ENCODE results near the gene USP6NL.

- TF ChIP-seq SNAPC5 (CRISPR knock-in tag; IDR thresholded peaks at IDR 0.05) (no peak), DPF2 (IDR thresholded peaks at IDR 0.05) (no peak), NFIX (CRISPR knock-in tag; IDR thresholded peaks at IDR 0.05; ENCODE audit: low read depth) (no peak), EGR1 (conservative IDR thresholded peaks at IDR 0.05) (no peak), ARHGAP35 (IDR thresholded peaks at IDR 0.05; ENCODE audit: partially characterized antibody) (no peak), ZNF146 (CRISPR knock-in tag; IDR thresholded peaks at IDR 0.05; ENCODE audit: unreplicated experiment) (no peak), POLR2A (conservative IDR thresholded peaks at IDR 0.05) (no peak), CBFB (CRISPR knock-in tag; IDR thresholded peaks at IDR 0.05) (no peak), REST (IDR thresholded peaks at IDR 0.05; ENCODE audit: borderline replicate concordance) (no peak), REST (CRISPR knock-in tag; IDR thresholded peaks at IDR 0.05; ENCODE audit: low read depth) (no peak)
- TF ChIP-seq, protein P1, sequence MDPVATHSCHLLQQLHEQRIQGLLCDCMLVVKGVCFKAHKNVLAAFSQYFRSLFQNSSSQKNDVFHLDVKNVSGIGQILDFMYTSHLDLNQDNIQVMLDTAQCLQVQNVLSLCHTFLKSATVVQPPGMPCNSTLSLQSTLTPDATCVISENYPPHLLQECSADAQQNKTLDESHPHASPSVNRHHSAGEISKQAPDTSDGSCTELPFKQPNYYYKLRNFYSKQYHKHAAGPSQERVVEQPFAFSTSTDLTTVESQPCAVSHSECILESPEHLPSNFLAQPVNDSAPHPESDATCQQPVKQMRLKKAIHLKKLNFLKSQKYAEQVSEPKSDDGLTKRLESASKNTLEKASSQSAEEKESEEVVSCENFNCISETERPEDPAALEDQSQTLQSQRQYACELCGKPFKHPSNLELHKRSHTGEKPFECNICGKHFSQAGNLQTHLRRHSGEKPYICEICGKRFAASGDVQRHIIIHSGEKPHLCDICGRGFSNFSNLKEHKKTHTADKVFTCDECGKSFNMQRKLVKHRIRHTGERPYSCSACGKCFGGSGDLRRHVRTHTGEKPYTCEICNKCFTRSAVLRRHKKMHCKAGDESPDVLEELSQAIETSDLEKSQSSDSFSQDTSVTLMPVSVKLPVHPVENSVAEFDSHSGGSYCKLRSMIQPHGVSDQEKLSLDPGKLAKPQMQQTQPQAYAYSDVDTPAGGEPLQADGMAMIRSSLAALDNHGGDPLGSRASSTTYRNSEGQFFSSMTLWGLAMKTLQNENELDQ (CRISPR knock-in tag; IDR thresholded peaks at IDR 0.05; ENCODE audit: borderline replicate concordance), result no peak
Measured at GRCh38 chr10:11468126-11468742, 143.2 kb downstream of the USP6NL start.
